Neural cell (in vitro differentiated cells): ENCODE data around the gene TECPR1.

Experiments
- CTCF ChIP-seq: fragments of 450-650 bp; IDR thresholded peaks from 2 replicates; pipeline ENCODE4 v1.5.1; 2014; ENCODE audit warnings: antibody characterized with exemption, mild to moderate bottlenecking, moderate library complexity; ENCODE audit not compliant: poor library complexity, severe bottlenecking
- EP300 ChIP-seq: fragments of 450-650 bp; conservative IDR thresholded peaks from 2 replicates; pipeline ENCODE4 v1.6.1; 2014; ENCODE audit warnings: antibody characterized with exemption, mild to moderate bottlenecking, moderate library complexity; ENCODE audit not compliant: poor library complexity, severe bottlenecking
- EZH2 ChIP-seq: fragments of 200-600, 300-800 bp; shearing (Covaris generic), sonication (generic); IDR thresholded peaks from 2 replicates; pipeline ENCODE4 v1.6.1; 2014; ENCODE audit warnings: antibody characterized with exemption, low read length, borderline replicate concordance, mild to moderate bottlenecking; ENCODE audit not compliant: insufficient read depth, poor library complexity, severe bottlenecking
- MXI1 ChIP-seq: fragments of 450-650 bp; conservative IDR thresholded peaks from 2 replicates; pipeline ENCODE4 v1.6.1; 2014; ENCODE audit warnings: antibody characterized with exemption, mild to moderate bottlenecking; ENCODE audit not compliant: poor library complexity, severe bottlenecking
- POLR2AphosphoS5 ChIP-seq: IDR thresholded peaks from 2 replicates; pipeline ENCODE4 v1.6.1; 2012
- RAD21 ChIP-seq: fragments of 450-650 bp; conservative IDR thresholded peaks from 2 replicates; pipeline ENCODE4 v1.6.1; 2014; ENCODE audit warnings: antibody characterized with exemption, mild to moderate bottlenecking, moderate library complexity
- REST ChIP-seq: IDR thresholded peaks from 2 replicates; pipeline ENCODE4 v1.6.1; 2012; ENCODE audit warnings: borderline replicate concordance
- SMC3 ChIP-seq: fragments of 450-650 bp; conservative IDR thresholded peaks from 2 replicates; pipeline ENCODE4 v1.6.1; 2014; ENCODE audit warnings: antibody characterized with exemption, mild to moderate bottlenecking, moderate library complexity; ENCODE audit not compliant: poor library complexity

GRCh38 chr7:98233219-98234070 is 18.6 kb downstream of the TECPR1 start:
- TF ChIP-seq POLR2AphosphoS5 (no peak), CTCF (no peak), SMC3 (no peak), RAD21 (no peak), EZH2 (no peak), EP300 (no peak), MXI1 (no peak), REST (no peak)
